ENCODE data around the gene PLEKHA1.

The PLEKHA1 gene

DNA sequence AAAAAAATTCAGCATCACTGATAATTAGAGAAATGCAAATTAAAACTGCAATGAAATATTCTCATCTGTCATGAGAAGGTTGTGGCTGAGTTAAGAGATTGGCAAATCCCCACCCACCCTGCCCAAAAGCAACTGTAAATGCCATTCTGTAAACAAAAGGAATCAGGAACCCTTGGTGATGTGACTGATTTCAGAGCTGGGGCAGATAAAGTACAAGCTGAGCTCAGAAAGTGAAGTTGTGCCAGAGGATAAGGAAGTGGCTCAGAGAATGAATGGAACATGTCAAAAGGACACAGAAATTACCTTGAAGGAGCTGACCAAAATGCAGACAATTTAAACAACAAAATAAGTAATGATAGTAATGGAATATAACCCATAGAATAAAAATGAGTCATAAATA, 47.2 kb downstream of the PLEKHA1 start:
- DNase-seq (ENCODE audit: low read depth in 2 of 2): no peak

- no peak for DNase-seq (ENCODE audit: low read depth in 2 of 2)
Observed at GRCh38 chr10:122422266-122422989, 47.9 kb downstream of the PLEKHA1 start.

DNA sequence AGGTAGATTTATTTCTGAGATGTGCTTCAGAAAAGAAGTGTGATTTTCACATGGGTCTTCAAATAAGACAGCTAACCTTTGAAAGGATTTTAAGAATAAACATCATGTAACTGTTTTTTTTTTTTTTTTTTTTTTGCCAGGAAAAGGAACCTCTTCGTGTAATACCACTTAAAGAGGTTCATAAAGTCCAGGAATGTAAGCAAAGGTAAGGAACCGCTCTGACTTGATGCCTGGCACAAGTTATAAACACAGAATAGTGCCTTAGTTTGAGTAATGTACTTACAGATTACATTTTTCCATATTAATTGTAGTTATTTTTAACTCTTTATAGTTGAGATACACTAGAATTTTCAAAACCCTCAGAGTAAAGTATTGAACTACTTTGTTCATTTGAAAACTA, 49.6 kb downstream of the PLEKHA1 start:
- DNase-seq (ENCODE audit: low read depth in 2 of 2): no peak

GRCh38 chr10:122426829-122427228, 52.3 kb downstream of the PLEKHA1 start:
- DNase-seq (ENCODE audit: low read depth in 2 of 2): no peak

DNA sequence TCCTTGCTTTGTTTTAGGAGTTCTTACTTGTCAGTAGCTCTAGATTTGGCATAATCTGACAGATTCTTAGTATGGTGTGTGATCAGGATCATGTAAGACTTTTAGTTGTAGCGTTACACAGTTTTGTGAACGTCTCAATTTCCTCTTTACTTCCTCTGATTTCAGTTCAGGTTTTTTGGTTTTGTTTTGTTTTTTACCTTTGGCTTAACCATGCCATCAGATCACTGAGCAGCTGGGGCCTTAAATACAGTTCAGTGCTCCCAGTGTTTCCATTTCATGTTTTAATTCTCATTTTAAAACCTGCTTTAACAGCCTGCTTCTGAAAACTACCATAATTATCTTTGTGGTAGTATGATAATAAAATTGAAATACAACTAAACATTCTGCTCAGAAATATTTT, 52.8 kb downstream of the PLEKHA1 start:
- no peak for DNase-seq (ENCODE audit: low read depth in 2 of 2)

DNA sequence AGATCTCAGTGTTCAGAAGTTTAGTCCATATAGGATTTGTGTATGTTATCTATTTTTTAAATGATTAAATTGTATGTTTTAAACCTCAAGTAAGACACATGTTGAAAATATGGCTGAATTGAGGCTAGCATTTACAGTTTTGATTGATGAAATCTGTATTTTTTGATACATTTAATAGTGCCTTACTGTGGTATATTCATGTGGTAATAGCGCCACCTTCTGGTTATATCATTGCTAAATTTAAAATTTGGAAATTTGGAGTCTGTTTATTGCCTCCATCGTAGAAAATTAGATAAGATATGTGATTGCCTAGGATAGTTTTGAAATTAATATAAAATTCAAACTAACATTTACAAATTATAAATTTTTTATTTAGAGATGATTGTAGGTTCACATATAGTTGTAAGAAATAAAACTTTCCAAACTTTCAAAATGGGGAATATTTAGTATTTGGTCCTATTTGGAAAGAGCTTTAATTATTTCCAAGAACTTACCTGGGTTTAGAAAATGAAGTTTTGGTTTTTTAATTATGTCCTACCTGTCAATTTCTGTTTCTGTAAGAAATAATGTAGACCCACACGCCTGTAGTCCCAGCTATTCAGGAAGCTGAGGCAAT, 60.8 kb downstream of the PLEKHA1 start:
- DNase-seq (ENCODE audit: low read depth in 2 of 2): no peak

- no peak for DNase-seq (ENCODE audit: low read depth in 2 of 2)
Observed at GRCh38 chr10:122441961-122442360, 67.5 kb downstream of the PLEKHA1 start.

DNA sequence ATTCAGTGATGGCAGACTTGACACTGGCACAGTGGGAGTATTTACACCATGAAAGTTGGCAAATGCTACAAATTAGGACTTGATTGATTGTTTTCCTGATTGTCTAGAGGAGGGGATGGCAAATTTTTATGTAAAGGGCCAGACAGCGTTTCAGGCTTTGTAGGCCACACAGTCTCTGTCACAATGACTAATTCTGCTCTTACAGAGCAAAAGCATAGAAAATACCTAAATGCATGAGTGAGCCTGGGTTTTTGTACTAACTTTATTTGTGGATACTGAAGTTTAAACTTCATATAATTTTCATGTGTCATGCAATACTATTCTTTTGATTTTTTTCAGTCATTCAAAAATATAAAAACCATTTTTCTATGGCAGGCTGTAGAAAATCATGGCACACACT, 71.0 kb downstream of the PLEKHA1 start:
- no peak for DNase-seq (ENCODE audit: low read depth in 2 of 2)

GRCh38 chr10:122445904-122446303, 71.4 kb downstream of the PLEKHA1 start:
- no peak for DNase-seq (ENCODE audit: low read depth in 2 of 2)

- no peak for DNase-seq (ENCODE audit: low read depth in 2 of 2)
Observed at GRCh38 chr10:122446668-122447423, 72.3 kb downstream of the PLEKHA1 start.

- no peak for DNase-seq (ENCODE audit: low read depth in 2 of 2)
Observed at GRCh38 chr10:122448600-122448999, 74.1 kb downstream of the PLEKHA1 start.

DNA sequence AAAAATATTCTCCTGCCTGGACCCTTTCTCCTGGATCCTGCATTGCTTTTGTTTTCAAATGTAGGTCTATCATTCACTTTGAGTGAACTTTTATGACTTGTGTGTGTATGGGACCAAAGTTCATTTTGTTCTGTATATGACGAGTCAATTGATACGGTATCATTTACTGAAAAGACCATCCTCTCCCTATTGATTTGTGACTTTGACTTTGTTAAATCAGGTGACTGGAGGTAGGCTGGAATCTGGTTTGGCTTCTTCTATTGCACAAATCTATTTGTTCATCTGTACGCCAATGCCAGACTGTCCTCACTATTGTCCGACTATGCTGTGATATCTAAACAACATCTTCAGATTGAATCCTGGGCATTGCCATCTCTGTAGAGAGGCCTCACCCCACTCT, 74.6 kb downstream of the PLEKHA1 start:
- DNase-seq (ENCODE audit: low read depth in 2 of 2): no peak

- DNase-seq (ENCODE audit: low read depth in 2 of 2): no peak
Observed at GRCh38 chr10:122450353-122450990, 76.0 kb downstream of the PLEKHA1 start.

DNA sequence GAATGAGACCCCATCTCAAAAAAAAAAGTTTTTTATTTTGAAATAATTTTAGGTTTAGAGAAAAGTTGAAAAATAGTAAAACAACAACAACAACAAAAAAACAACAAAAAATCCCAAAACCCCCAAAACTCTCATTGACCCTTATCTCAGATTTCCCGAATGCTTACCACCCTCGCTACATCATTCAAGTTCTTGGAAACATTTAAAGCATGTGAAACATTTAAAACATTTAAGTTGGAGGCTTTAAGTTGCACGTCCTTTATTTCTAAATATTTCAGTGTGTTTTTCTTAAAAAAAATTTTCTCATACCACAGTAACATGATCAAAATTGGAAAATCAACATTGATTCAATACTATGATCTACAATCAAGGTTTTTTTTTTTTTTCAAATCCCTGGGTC, 79.6 kb downstream of the PLEKHA1 start:
- DNase-seq (ENCODE audit: low read depth in 2 of 2): no peak

GRCh38 chr10:122454603-122455080, 80.1 kb downstream of the PLEKHA1 start, which contains the start of gene ARMS2:
ARMS2 (plus strand) TSS chr10:122454653; CDS start chr10:122454728, 75 bp downstream.
- DNase-seq (ENCODE audit: low read depth in 2 of 2): no peak

DNA sequence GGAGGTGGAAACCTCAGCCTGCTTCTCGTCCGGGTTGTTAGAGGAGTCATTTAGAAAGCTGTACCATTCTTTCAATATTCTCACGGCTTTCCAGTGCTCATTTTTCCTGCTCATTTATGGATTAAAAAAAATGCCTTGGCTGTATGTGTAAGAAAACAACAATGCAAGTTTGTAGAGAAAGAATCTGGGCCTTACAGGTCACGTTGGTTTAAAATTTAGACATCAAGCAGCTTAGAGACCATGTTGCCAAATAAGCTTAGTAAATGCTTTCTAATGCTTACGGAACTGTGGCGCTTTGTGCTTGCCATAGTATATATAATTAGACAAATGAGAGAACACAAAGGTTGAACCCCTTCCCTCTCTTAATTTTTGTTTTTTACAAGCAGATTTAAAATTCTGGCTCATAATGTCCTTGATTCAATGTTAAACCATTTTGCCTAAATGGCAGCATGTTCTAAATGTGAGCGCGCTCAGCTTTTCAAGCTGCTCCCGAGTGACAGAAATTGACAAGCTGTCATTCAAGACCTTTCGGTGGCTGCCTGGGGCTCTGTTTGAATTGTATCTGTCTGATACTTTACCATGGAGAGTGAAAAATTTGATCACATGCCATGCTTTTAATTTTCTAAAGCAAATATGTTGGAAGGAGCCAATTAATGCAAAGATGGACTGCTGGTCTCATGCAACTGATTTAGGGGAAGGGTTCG, 81.0 kb downstream of the PLEKHA1 start:
- DNase-seq (ENCODE audit: low read depth in 2 of 2): no peak

GRCh38 chr10:122457934-122458333, 83.4 kb downstream of the PLEKHA1 start:
- no peak for DNase-seq (ENCODE audit: low read depth in 2 of 2)

DNA sequence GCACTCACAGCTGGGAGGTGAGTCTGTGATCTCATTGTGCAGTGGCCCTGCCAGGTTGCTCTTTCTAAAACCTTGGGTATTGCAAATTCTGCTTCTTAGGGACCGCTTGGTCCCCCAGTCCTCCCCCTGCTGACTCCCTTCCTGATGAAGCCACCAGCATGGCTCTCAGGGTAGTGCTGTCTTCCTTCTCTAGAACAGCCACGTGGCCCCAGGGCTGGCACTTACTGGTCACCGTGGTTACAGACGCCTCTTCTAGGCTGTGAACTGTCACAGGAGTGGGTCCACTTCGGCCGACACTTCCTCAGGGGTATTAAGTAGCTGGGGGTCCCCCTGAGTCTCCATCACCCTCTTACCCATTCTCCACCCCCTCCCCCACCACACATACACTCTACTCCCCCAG, 84.2 kb downstream of the PLEKHA1 start:
- DNase-seq (ENCODE audit: low read depth in 2 of 2): no peak

- DNase-seq (ENCODE audit: low read depth in 2 of 2): no peak
Observed at GRCh38 chr10:122459561-122460273, 85.2 kb downstream of the PLEKHA1 start.

DNA sequence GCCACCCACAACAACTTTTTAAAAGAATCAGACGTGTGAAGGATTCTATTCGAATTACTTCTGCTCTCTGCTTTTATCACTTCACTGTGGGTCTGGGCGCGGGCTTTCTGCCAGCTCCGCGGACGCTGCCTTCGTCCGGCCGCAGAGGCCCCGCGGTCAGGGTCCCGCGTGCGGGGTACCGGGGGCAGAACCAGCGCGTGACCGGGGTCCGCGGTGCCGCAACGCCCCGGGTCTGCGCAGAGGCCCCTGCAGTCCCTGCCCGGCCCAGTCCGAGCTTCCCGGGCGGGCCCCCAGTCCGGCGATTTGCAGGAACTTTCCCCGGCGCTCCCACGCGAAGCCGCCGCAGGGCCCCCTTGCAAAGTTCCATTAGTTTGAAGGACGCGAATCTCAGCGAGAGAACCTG, 86.4 kb downstream of the PLEKHA1 start:
- no peak for DNase-seq (ENCODE audit: low read depth in 2 of 2)

GRCh38 chr10:122461367-122461728, 86.8 kb downstream of the PLEKHA1 start, which contains the start of gene HTRA1:
HTRA1 (plus strand) TSS chr10:122461553; CDS start chr10:122461653, 100 bp downstream.
- no peak for DNase-seq (ENCODE audit: low read depth in 2 of 2)
